Stimulated activated CD8-positive, alpha-beta memory T cell treated with anti-CD3 and anti-CD28 coated beads, Interleukin-15, amount 100 ng/mL, for 24 hours (primary cell): ENCODE measurements around the gene ERFL.

Experiments used
- DNase-seq: peaks from one replicate; pipeline ENCODE4 v3.0.0-alpha.2; 2020; ENCODE audit warnings: low read depth

ERFL gene

DNA sequence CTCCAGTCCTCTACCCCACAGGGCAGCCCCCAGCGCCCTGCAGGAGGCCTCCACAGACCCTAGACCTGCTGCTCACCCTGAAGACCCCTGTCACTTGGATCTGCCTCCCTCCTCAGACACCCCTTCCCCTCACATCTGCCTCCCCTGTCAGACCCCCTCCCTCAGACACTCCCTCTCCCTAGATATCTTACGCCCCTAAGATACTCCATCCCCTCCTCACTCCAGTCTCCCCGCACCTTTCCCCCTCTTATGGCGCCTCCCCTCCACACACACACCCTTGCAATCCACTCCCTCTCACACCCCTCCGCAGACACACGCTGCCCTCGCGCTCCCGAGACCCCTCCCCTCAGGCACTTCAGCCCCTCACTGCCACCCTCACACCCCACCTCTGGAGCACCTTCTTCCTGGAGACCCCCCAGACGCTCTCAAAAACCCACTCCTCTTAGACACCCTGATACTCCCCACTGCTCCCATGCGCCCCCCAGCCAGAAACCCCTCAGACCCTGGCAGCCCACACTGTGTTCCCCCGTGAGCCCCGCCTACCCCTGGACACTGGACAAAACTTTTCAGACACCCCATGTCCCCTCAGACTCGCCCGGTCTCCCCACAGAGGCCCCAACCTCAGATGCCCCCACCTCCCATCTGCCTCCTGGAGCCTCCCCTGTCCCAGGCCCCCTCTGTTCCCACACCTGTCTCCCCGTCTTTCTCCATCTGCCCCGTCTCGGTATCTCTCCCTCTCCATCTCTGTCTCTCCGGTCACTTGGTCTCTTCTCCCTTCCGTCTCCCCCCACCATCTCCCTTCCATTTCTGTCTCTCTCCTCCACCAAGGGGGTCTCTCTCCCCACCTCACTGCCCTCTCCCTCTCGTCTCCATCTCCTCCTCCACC is 14.5 kb downstream of the ERFL start:
- DNase-seq = no peak

- no peak for DNase-seq
Measured at GRCh38 chr19:41912899-41913537, 15.2 kb downstream of the ERFL start.

DNA sequence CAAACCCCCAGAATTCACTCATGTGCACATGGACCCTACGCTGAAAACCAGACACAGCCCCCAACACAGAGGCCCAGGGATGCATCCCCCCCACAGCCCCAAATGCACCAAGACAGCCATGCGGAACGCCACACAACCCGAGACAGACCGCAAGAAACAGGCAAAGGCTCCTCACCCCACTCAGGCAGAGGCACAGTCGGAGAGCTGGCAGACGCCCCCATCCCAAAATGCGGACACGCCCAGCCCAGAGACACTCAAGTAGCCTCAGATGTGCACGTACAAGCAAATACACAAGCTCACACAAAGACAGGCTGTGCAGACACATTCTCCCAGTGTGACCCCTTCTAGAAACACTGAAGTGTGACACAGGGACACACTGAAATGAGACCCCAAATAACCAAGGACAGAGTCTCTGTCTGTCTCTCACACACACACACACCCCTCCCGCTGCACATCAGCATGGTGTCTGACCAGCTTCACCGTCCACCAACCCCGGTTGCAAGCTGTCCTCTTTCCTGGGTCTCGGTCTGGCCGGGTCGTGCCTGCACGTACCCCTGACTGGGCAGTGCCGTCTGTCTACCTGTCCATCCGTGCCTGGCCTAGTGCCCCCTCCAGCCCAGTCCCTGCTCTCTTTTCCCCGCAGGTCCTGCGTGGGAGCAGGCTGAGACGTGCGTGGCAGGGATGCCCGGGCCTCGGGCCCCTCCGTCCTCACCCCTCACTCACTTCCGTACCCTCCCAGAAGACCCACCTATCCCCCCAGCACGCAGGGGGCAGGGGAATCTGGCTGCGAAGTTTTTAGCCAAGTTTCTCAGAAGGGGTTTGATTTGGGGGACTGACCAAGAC is 16.1 kb downstream of the ERFL start:
- DNase-seq = no peak

- no peak for DNase-seq
Measured at GRCh38 chr19:41910992-41911888, 17.0 kb downstream of the ERFL start.

GRCh38 chr19:41910240-41910991 is 17.8 kb downstream of the ERFL start:
- no peak for DNase-seq

DNA sequence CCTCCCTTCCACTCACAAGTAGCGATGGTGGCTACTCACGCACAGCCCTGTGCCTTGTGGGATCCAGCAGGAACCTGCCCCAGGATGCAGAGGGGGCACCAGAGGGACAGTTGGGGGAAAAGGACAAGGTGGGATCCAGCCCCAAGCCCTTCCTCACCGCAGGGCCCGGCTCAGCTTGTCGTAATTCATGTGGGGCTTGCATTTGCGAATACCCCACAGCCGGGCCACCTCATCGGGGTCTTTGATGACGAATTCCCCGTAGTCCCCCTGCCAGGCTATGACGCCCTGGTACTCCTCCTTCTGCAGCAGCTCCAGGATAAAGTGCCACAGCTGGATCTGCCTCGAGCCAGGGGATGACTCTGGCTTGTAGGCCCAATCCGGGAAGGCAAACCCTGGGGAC is 18.5 kb downstream of the ERFL start:
- no peak for DNase-seq

DNA sequence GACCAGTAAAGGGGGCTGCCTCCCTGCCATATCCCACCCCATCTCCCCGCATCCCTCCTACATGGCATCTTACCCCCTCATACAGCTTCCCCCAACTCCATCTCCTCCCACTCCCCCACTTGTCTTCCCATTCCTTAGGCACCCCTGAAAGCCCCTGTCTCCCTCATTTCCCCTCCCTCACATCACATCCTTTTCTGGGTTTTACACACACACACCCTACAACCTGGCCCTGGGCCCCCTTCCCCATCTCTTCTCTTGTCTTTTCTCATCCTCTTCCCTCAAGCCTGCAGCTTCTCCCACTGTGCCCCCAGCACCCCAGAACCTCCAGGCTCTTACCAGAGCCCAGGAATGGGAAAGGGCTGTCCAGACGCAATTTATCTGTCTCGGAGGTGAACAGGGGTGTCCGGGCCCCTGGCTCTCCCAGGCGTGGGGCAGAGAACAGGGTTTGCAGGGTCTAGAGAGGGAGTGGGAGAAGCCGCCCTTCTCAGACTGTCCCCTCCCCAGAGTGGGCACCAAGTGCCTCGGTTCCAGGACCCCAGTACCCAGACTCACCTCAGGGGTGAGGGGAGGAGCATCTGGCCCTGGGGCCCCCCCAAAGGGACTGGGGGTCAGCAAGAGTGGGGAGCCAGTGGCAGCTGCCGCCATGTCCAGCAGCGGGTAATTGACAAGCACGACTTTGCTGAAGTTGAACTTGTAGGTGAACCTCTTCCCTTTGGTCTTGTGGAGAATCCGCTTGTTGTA is 19.4 kb downstream of the ERFL start:
- DNase-seq = no peak

GRCh38 chr19:41907994-41908615 is 20.1 kb downstream of the ERFL start:
- DNase-seq = no peak

GRCh38 chr19:41906916-41907680 is 21.2 kb downstream of the ERFL start:
- DNase-seq = no peak

GRCh38 chr19:41906271-41906670 is 22.0 kb downstream of the ERFL start:
- DNase-seq = no peak

DNA sequence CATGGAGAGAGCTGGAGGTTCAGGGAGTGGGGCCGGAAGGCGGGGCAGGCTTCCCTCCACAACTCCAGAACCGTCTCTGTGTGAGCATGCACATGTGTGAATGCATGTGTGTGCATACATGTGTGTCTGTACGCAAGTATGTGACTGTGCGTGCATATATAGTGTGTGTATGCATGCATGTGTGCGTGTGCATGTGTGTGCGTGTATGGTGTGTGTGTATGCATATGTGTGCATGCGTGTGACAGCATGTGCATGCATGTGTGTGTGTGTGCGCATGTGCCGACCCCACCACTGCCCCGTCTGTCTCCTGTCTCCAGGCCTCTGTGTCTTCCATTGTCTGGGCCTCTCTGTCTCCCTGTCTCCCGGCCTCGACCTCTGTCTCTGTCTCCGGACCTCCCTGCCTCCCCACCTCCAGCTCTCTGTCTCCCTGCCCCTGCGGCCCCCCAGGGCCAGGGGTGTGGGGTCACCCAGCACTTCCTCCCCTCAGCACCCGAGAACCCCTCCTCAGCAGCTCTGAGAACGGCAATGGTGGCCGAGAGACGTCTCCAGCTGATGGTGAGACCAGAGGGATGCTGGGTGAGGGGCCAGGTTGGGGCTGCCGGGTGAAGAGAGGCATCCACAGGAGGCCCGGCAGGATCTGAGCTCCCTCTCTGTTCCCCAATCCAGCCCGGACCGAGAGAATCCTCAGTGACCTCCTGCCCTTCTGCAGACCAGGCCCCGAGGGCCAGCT is 22.8 kb downstream of the ERFL start:
- DNase-seq = no peak

- DNase-seq = no peak
Measured at GRCh38 chr19:41904118-41904870, 24.0 kb downstream of the ERFL start.

- no peak for DNase-seq
Measured at GRCh38 chr19:41903193-41903953, 24.9 kb downstream of the ERFL start.

DNA sequence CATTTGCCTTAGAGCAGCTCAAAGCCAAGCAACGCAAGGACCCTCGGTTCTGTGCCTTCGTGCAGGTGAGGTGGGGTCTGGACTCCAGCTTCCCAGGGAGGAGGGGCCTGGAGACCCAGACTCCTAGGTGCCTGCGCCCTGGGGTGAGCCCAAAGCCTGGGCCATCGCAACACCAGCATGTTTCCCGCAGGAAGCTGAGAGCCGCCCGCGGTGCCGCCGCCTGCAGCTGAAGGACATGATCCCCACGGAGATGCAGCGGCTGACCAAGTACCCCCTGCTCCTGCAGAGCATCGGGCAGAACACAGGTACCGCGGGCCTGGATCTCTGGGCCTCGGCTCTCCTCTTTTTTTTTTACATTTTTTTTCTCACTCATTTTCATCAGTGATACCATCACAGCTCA is 25.7 kb downstream of the ERFL start:
- DNase-seq = no peak

GRCh38 chr19:41901707-41902360 is 26.4 kb downstream of the ERFL start:
- DNase-seq = no peak

GRCh38 chr19:41898235-41898634 is 30.0 kb downstream of the ERFL start:
- no peak for DNase-seq
